Endothelial cell of umbilical vein (primary cell): ENCODE results near the gene POLN. TPM values are rescaled to one million over a fixed set of nuclear protein-coding genes. Genes with fewer than 3 reads are reported as not detected.

Source experiments
- BruUV-seq: library from RNA; stranded (reverse); fragments of 400-500 nt; replicated peaks from 2 replicates; lab custom pipeline; 2021; lab: Mats Ljungman, UMichigan
- CTCF ChIA-PET: fragments of 300-600, 350-600 bp; sonication (Branson Sonifier 250); formaldehyde crosslinking; loops from one replicate; lab custom pipeline; 2021; ENCODE audit warnings: antibody characterized with exemption, inconsistent platforms; lab: Charles Lee
- POLR2A ChIA-PET: fragments of 300-600, 350-600 bp; sonication (Branson Sonifier 250); formaldehyde crosslinking; loops from one replicate; lab custom pipeline; 2021; ENCODE audit warnings: antibody characterized with exemption, inconsistent platforms; lab: Charles Lee
- DNase-seq: peaks from one replicate; pipeline ENCODE4 v3.0.0-alpha.2; 2011; ENCODE audit warnings: low read depth, low spot score
- FAIRE-seq: peaks from 2 replicates; lab custom pipeline; 2011; peaks lifted over from hg19 to GRCh38; lab: Jason Lieb, UNC
- H2AFZ ChIP-seq: 2 replicates; pipeline ENCODE4 v1.6.0; 2012; ENCODE audit warnings: low read depth, low read length, control low read depth, inconsistent platforms
- H3K27ac ChIP-seq: 2 replicates; pipeline ENCODE4 v1.5.1; 2011; ENCODE audit warnings: low read depth, mild to moderate bottlenecking, control low read depth, low read length, moderate library complexity; ENCODE audit not compliant: insufficient read depth
- H3K27me3 ChIP-seq, 2 experiments: 2 replicates each; pipeline versions ENCODE4 v1.6.0 to v1.6.1; 2011; ENCODE audit warnings: low read length in 2 of 2, mixed read lengths in 1 of 2; ENCODE audit not compliant: control insufficient read depth in 2 of 2, insufficient read depth in 2 of 2
- H3K36me3 ChIP-seq, 2 experiments: 2 replicates in 1 of 2; 3 replicates in 1 of 2; pipeline ENCODE4 v1.5.1; 2011; ENCODE audit warnings: low read length in 2 of 2, mild to moderate bottlenecking in 1 of 2, moderate library complexity in 1 of 2; ENCODE audit not compliant: control insufficient read depth in 2 of 2, insufficient read depth in 2 of 2; ENCODE audit errors: extremely low read depth in 1 of 2
- H3K4me1 ChIP-seq: 3 replicates; pipeline ENCODE4 v1.5.1; 2011; ENCODE audit warnings: mild to moderate bottlenecking, low read length; ENCODE audit not compliant: control insufficient read depth, insufficient read depth; ENCODE audit errors: extremely low read depth
- H3K4me2 ChIP-seq: 2 replicates; pipeline ENCODE4 v1.6.1; 2011; ENCODE audit warnings: low read length, control low read depth, mixed read lengths; ENCODE audit not compliant: insufficient read depth
- H3K4me3 ChIP-seq, 3 experiments: fragments of 200-600 bp in 1 of 3; sonication (generic), shearing (Covaris generic) in 1 of 3; replicated peaks in 1 of 3; 2 replicates each; pipeline ENCODE4 v1.5.1; 2011 to 2016; ENCODE audit warnings: control low read depth in 3 of 3, low read length in 3 of 3, mild to moderate bottlenecking in 2 of 3, inconsistent platforms in 1 of 3, low read depth in 1 of 3, moderate library complexity in 1 of 3; ENCODE audit not compliant: insufficient read depth in 1 of 3
- H3K79me2 ChIP-seq: 2 replicates; pipeline ENCODE4 v1.6.0; 2012; ENCODE audit warnings: low read length, inconsistent platforms; ENCODE audit not compliant: control insufficient read depth, insufficient read depth
- H3K9ac ChIP-seq: replicated peaks from 2 replicates; pipeline ENCODE3; 2011; ENCODE audit warnings: low read length, control low read depth; ENCODE audit not compliant: insufficient read depth; ENCODE audit errors: extremely low read depth
- H3K9me1 ChIP-seq: replicated peaks from 3 replicates; pipeline ENCODE4 v1.6.0; 2011; ENCODE audit warnings: mild to moderate bottlenecking, low read length; ENCODE audit not compliant: control insufficient read depth, insufficient read depth; ENCODE audit errors: extremely low read depth
- H3K9me3 ChIP-seq: replicated peaks from 2 replicates; pipeline ENCODE4 v1.5.1; 2012; ENCODE audit warnings: low read length, inconsistent platforms; ENCODE audit not compliant: control insufficient read depth, insufficient read depth
- H4K20me1 ChIP-seq: replicated peaks from 2 replicates; pipeline ENCODE3; 2011; ENCODE audit warnings: mild to moderate bottlenecking, low read length; ENCODE audit not compliant: control insufficient read depth, insufficient read depth; ENCODE audit errors: extremely low read depth
- GATA2 ChIP-seq: IDR thresholded peaks from 2 replicates; pipeline ENCODE4 v1.7.0; 2011; ENCODE audit warnings: low read depth, mild to moderate bottlenecking, moderate library complexity, mixed read lengths, low read length; ENCODE audit not compliant: insufficient read length, insufficient read depth
- JUN ChIP-seq: IDR thresholded peaks from 2 replicates; pipeline ENCODE4 v1.6.1; 2011; ENCODE audit warnings: borderline replicate concordance, low read depth; ENCODE audit not compliant: insufficient read length, insufficient read depth
- MYC ChIP-seq: IDR thresholded peaks from one replicate; pipeline ENCODE4 v1.6.1; 2011; ENCODE audit warnings: mild to moderate bottlenecking, low read depth, low read length
- POLR2A ChIP-seq: IDR thresholded peaks from 2 replicates; pipeline ENCODE4 v1.6.1; 2012; ENCODE audit warnings: low read depth, mild to moderate bottlenecking, control low read depth, low read length
- dilution Hi-C: fragments of 300-500 bp; cut with MboI; formaldehyde crosslinking; loops from one replicate; pipeline ENCODE4 v1.15.0; 2019; ENCODE audit warnings: low sequenced_read_pairs; ENCODE audit not compliant: extremely low pct_ligation_motif_present
- intact Hi-C: fragments of 100-400 bp; cut with micrococcal nuclease; formaldehyde crosslinking; loops from one replicate; pipeline ENCODE4 v1.10.0; 2022
- polyA plus RNA-seq, 4 experiments: library from polyadenylated mRNA; depleted of rRNA in 3 of 4; stranded (reverse) in 3 of 4; unstranded in 1 of 4; fragments of >200 nt; gene quantifications; 2 replicates each; pipeline versions ENCODE4 v1.2.1 to v1.2.3, GENCODE V29; 2011 to 2012; ENCODE audit warnings: missing spikeins in 1 of 4
- total RNA-seq: library from RNA; stranded (reverse); gene quantifications from 2 replicates; pipeline ENCODE4 v1.2.3, GENCODE V29; 2021
- TF ChIP-seq, protein P1 (sequence below), 2 donors: IDR thresholded peaks; 1 replicate in 1 of 2; 2 replicates in 1 of 2; pipeline ENCODE4 v1.5.1; 2011; ENCODE audit warnings: low read length in 2 of 2, mild to moderate bottlenecking in 2 of 2, moderate library complexity in 2 of 2, control low read depth in 1 of 2, inconsistent platforms in 1 of 2, low read depth in 1 of 2; ENCODE audit not compliant: insufficient read depth in 1 of 2; ENCODE audit errors: extremely low read depth in 1 of 2
- TF ChIP-seq, protein P2 (sequence below): IDR thresholded peaks from 2 replicates; pipeline ENCODE4 v1.6.1; 2011; ENCODE audit not compliant: insufficient read depth, insufficient read length

POLN gene
- total and polyA plus RNA-seq, 2 donors (not counting 3 experiments of a cell fraction or from before 2014, with no cell fraction given), result 1.3 to 4.2 TPM

DNA sequence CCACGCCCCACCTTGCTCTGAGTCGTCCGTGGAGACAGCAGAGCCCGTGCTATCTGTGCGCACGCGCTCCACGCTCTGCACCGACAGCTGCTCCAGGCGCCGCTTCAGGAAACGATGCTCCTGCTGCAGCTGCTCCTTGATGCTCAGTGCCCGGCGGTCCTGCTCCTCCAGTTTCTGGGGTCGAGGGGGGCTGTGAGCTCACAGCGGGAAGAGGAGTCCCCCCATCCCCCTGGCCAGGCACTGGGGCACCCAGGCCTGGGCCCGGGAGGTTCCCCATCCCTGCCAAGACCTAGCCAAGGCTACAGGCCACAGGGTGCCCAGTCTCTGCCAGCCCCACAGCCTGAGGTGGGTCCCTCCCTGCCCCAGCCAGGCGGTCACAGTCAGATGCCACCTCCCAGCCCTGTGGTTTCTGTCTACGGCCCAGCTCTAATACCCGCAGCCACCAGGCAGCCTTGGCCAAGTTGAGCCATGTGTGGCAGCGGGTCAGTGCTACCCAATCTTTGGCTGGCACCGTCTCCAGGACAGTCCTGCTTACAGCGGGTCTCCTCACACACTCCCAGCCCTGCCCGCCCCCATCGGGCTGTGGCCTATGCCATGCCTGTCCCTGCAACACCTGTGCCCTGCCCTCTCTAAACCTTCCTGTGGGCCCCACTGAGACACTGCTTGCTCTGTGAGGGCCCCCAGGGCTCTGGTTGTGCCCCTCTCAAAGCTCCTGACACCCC, 9.3 kb upstream of the POLN start:
- Histone ChIP-seq H3K27me3 (no peaks in the 10 kb centered on the region), H3K4me3 (no peak overlapping the region), H3K79me2 (no peaks in the 10 kb centered on the region), H3K4me1 (peaks cover 3% of the 10 kb centered on the region), H3K36me3 (peaks cover 2 to 39% of the 10 kb centered on the region in 2 experiments), H4K20me1 (no peaks in the 10 kb centered on the region), H3K9ac (no peak overlapping the region), H3K27ac (no peak overlapping the region), H3K9me1 (no peaks in the 10 kb centered on the region), H3K4me2 (no peak overlapping the region), H2AFZ (no peak overlapping the region), H3K9me3 (no peaks in the 10 kb centered on the region)
- BruUV-seq, result no TSS peak
- no peak for FAIRE-seq
- DNase-seq, result no peak
- CTCF ChIA-PET, result no interaction called here
- dilution Hi-C loops (no loop called here), intact Hi-C loops (no loop called here)
- no peak for TF ChIP-seq GATA2
- POLR2A ChIA-PET, result no interaction called here

DNA sequence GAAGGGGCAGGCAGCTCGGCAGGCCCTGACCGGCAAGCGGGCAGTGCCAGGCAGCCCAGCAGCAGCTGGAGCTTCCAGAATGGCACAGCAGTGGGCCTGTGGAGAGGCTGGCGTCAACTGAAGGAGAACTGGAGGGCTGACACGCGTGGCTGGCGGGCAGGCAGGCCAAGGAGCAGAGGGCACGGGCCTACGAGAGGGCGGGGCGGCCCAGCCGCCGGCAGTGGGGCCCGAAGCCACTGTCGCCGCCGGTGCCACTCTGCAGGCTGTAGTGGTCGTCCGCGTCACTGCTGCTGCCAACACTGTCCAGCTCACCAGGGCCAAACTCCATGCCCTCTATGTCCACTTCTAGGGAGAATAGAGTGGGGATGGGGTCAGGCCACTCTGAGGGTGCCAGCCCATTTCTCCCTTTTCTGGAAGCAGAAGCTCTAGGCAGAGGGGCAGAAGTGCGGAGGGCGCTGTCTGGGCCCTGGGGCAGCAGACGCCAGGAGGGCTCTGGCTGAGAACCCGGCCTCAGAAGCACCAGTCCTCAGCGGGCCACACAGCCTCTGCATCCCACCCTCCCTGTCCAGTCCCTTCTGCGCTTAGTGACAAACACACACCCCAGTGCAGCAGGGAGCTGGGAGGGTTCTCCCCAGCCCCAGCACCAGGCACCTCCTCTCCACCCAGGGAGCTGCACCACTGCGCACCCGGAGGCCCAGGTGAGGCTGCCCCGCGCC, 8.6 kb upstream of the POLN start:
- TF ChIP-seq GATA2, result no peak
- TF ChIP-seq, protein P1, sequence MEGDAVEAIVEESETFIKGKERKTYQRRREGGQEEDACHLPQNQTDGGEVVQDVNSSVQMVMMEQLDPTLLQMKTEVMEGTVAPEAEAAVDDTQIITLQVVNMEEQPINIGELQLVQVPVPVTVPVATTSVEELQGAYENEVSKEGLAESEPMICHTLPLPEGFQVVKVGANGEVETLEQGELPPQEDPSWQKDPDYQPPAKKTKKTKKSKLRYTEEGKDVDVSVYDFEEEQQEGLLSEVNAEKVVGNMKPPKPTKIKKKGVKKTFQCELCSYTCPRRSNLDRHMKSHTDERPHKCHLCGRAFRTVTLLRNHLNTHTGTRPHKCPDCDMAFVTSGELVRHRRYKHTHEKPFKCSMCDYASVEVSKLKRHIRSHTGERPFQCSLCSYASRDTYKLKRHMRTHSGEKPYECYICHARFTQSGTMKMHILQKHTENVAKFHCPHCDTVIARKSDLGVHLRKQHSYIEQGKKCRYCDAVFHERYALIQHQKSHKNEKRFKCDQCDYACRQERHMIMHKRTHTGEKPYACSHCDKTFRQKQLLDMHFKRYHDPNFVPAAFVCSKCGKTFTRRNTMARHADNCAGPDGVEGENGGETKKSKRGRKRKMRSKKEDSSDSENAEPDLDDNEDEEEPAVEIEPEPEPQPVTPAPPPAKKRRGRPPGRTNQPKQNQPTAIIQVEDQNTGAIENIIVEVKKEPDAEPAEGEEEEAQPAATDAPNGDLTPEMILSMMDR (IDR thresholded peaks at IDR 0.05; ENCODE audit: extremely low read depth in 1 of 2, insufficient read depth in 1 of 2, low read depth in 1 of 2, low read length in 2 of 2), result no peak
- TF ChIP-seq, protein P2, sequence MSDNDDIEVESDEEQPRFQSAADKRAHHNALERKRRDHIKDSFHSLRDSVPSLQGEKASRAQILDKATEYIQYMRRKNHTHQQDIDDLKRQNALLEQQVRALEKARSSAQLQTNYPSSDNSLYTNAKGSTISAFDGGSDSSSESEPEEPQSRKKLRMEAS, result no peak
- TF ChIP-seq MYC, result no peak
- no peak for TF ChIP-seq POLR2A
- no peak for TF ChIP-seq JUN
- BruUV-seq, result no TSS peak
- no peak overlapping the region for H2AFZ ChIP-seq
- intact Hi-C loops (no loop called here), dilution Hi-C loops (no loop called here)
- no peaks in the 10 kb centered on the region for H4K20me1 ChIP-seq
- H3K4me2 ChIP-seq, result no peak overlapping the region
- no peak overlapping the region for H3K9ac ChIP-seq
- CTCF ChIA-PET, result interaction anchor here (1.4 kb wide), 1 partner anchor 191 kb away, joined by 3 read pairs; no protein-coding TSS in a partner anchor
- H3K4me1 ChIP-seq, result no peaks in the 10 kb centered on the region
- DNase-seq, result no peak
- no peaks in the 10 kb centered on the region for H3K27me3 ChIP-seq
- H3K9me1 ChIP-seq, result no peaks in the 10 kb centered on the region
- H3K27ac ChIP-seq, result no peak overlapping the region
- H3K4me3 ChIP-seq, result no peak overlapping the region
- no peak for FAIRE-seq
- no peaks in the 10 kb centered on the region for H3K9me3 ChIP-seq
- H3K36me3 ChIP-seq, result peaks cover 2 to 39% of the 10 kb centered on the region in 2 experiments
- no peaks in the 10 kb centered on the region for H3K79me2 ChIP-seq
- POLR2A ChIA-PET, result interaction anchor here (0.5 kb wide), 1 partner anchor 28 kb away, joined by 4 read pairs; no protein-coding TSS in a partner anchor
